ENCODE data around the gene DPEP3.

The DPEP3 gene

DNA sequence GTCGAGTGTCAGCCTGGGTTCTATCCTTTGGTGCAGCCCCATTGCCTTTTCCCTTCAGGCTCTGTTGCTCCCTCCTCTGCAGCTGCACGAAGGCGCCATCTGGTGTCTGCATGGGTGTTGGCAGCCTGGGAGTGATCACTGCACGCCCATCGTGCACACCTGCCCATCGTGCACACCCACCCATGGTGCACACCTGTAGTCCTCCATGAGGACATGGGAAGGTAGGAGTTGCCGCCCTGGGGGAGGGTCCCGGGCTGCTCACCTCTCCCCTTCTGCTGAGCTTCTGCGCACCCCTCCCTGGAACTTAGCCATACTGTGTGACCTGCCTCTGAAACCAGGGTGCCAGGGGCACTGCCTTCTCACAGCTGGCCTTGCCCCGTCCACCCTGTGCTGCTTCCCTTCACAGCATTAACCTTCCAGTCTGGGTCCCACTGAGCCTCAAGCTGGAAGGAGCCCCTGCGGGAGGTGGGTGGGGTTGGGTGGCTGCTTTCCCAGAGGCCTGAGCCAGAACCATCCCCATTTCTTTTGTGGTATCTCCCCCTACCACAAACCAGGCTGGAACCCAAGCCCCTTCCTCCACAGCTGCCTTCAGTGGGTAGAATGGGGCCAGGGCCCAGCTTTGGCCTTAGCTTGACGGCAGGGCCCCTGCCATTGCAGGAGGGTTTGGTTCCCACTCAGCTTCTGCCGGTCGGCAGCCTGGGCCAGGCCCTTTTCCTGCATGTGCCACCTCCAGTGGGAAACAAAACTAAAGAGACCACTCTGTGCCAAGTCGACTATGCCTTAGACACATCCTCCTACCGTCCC is 51.5 kb downstream of the DPEP3 start:
- no peak overlapping the region for H3K4me3 ChIP-seq (ENCODE audit: low read depth, low read length)
- peak; percentile 39 for DNase-seq (ENCODE audit: low read depth)
- peak; percentile 95 for TF ChIP-seq CTCF (IDR thresholded peaks at IDR 0.05; ENCODE audit: low read depth, low read length, missing control alignments)

DNA sequence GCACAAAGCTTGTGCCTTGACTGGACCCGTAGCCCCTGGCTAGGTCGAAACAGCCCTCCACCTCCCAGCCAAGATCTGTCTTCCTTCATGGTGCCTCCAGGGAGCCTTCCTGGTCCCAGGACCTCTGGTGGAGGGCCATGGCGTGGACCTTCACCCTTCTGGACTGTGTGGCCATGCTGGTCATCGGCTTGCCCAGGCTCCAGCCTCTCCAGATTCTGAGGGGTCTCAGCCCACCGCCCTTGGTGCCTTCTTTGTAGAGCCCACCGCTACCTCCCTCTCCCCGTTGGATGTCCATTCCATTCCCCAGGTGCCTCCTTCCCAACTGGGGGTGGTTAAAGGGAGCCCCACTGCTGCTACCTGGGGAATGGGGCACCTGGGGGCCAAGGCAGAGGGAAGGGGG is 52.2 kb downstream of the DPEP3 start:
- no peak for DNase-seq (ENCODE audit: low read depth)
- no peak overlapping the region for H3K4me3 ChIP-seq (ENCODE audit: low read depth, low read length)

GRCh38 chr16:67927131-67927941 is 53.0 kb downstream of the DPEP3 start:
- TF ChIP-seq CTCF (IDR thresholded peaks at IDR 0.05; ENCODE audit: low read depth, low read length, missing control alignments) = no peak
- DNase-seq (ENCODE audit: low read depth) = no peak
- no peak overlapping the region for H3K4me3 ChIP-seq (ENCODE audit: low read depth, low read length)

More for the DNA sequence above, 52.2 kb downstream of the DPEP3 start:
- no peak for TF ChIP-seq CTCF (IDR thresholded peaks at IDR 0.05; ENCODE audit: low read depth, low read length, missing control alignments)

DNA sequence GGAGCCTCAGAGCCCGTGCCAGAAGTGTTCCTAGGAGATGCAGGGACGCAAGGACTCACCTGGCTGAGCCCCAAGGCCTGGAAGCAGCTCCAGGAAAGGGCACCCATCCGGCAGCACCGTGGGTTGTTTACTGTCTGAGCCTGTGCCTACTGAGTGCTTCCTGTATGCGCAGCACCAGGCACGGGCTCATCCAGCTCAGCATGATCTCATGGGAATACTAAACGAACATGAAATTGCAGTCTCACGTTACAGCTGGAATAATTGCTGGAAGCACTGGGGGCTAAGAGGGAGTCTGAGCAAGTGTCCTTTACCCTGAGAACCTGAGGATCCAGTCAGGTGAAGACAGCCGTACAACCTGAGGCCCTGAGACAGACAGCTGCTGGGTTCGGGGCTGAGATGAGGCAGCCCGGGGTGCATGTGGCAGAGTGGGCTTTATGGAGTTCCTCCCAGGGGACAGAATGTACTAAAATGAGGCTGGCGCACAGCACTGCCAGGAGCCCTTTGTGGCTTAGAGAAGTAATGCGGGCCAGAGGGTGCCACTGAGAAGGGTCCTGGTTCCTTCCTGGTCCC is 54.0 kb downstream of the DPEP3 start:
- peak; percentile 10 for TF ChIP-seq CTCF (IDR thresholded peaks at IDR 0.05; ENCODE audit: low read depth, low read length, missing control alignments)
- H3K4me3 ChIP-seq (ENCODE audit: low read depth, low read length) = no peak overlapping the region
- DNase-seq (ENCODE audit: low read depth) = no peak

Measured in GM12864 (cell line).